IPS-11a (cell line): ENCODE results near the gene HTRA3.

Experiments used
- H3K4me3 ChIP-seq: one replicate; pipeline ENCODE4 v1.5.1; 2013; ENCODE audit warnings: low read depth, low read length, control low read depth

HTRA3 gene

GRCh38 chr4:8245884-8246833, 23.4 kb upstream of the HTRA3 start:
- H3K4me3 ChIP-seq = no peak overlapping the region

- no peak overlapping the region for H3K4me3 ChIP-seq
Measured at GRCh38 chr4:8247047-8247930, 22.3 kb upstream of the HTRA3 start.

- H3K4me3 ChIP-seq = no peak overlapping the region
Measured at GRCh38 chr4:8248091-8248490, 21.5 kb upstream of the HTRA3 start.

GRCh38 chr4:8250227-8250626, 19.3 kb upstream of the HTRA3 start:
- no peak overlapping the region for H3K4me3 ChIP-seq

- no peak overlapping the region for H3K4me3 ChIP-seq
Measured at GRCh38 chr4:8250637-8251036, 18.9 kb upstream of the HTRA3 start.

- no peak overlapping the region for H3K4me3 ChIP-seq
Measured at GRCh38 chr4:8251110-8251883, 18.3 kb upstream of the HTRA3 start.

- no peak overlapping the region for H3K4me3 ChIP-seq
Measured at GRCh38 chr4:8252301-8253173, 17.0 kb upstream of the HTRA3 start.

- no peak overlapping the region for H3K4me3 ChIP-seq
Measured at GRCh38 chr4:8254076-8254475, 15.5 kb upstream of the HTRA3 start.

GRCh38 chr4:8255698-8256441, 13.7 kb upstream of the HTRA3 start:
- H3K4me3 ChIP-seq = no peak overlapping the region

GRCh38 chr4:8257854-8258253, 11.7 kb upstream of the HTRA3 start:
- H3K4me3 ChIP-seq = no peak overlapping the region

- H3K4me3 ChIP-seq = no peak overlapping the region
Measured at GRCh38 chr4:8258552-8259212, 10.9 kb upstream of the HTRA3 start.

GRCh38 chr4:8259743-8260430, 9.7 kb upstream of the HTRA3 start:
- H3K4me3 ChIP-seq = no peak overlapping the region

- no peak overlapping the region for H3K4me3 ChIP-seq
Measured at GRCh38 chr4:8260656-8261111, 8.9 kb upstream of the HTRA3 start.

- H3K4me3 ChIP-seq = no peak overlapping the region
Measured at GRCh38 chr4:8261851-8262535, 7.6 kb upstream of the HTRA3 start.

- no peak overlapping the region for H3K4me3 ChIP-seq
Measured at GRCh38 chr4:8262637-8263322, 6.8 kb upstream of the HTRA3 start.

GRCh38 chr4:8263397-8263796, 6.2 kb upstream of the HTRA3 start:
- H3K4me3 ChIP-seq = no peak overlapping the region

- H3K4me3 ChIP-seq = no peak overlapping the region
Measured at GRCh38 chr4:8264106-8264505, 5.4 kb upstream of the HTRA3 start.
